ENCODE data around the gene IFT81.
"Not testable (repeated sequence)": the region's sequence is repeated elsewhere in the genome, so short reads cannot be mapped to it uniquely, and the experiment has no call there.

IFT81 gene

DNA sequence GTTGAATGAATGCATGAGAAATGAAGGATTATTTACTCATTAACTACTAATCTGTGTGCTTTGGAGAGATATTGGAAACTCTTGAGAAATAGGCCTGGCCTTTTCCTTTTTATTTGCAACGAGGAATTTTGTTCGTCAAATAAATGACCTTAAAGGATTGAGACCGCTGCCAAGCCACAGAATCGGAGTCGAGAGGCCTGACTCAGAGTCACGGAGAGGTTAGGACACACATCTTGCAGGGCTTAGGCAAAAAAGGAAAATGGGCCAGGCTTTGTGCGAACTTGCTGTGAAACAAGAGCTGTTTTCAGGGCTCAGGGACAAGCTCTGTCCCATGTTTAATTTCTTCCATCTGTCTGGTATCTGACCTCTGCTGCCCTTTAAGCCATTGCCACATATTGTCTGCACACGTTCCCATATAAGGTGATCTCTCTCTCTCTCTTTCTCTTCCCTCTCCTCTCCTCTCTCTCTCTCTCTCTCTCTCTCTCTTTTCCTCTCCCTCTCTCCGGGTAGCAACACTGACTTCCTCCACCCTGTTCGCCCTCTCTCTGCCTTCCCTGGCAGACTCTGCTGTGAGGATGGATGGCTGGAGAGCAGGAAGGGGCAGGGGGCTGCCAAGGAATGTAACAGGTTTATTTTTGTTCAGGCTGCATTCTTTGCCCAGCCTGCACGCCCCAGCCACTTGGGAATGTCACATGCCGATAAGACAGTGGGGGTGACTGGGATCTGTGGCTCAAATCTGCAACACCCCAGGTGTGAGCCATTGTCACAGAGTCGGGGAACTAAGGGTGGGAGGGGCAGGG, 14.9 kb upstream of the IFT81 start:
- DNase-seq = no peak

DNA sequence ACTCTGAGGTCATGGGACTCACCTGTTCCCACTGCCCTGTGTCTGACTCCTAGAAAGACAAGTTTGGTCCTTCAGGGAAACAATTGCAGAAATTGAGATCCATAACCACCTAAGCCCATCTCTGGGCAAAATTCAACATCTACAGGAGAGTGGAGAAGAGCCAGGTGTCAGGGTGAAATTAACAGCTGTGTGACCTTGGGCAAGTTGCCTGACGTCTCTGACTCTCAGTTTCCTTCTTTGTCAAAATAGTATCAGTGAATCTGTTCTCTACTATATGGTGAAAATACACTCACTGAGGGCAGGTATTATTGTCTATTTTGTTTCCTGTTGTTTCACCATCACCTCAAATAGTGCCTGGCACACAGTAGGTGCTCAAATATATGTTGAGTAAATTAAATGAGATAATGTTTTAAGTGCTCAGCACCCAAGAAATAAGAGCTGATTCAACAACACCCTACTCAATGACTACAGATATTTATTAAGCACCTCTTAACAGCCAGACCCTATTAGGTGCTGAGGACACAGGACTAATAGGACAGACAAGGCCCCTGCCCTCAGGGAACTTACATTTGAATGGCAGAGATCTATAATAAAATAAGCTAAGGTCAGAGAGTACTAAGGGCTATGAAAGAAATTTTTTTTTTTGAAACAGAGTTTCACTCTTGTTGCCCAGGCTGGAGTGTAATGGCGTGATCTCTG, 14.2 kb upstream of the IFT81 start:
- no peak for DNase-seq

DNA sequence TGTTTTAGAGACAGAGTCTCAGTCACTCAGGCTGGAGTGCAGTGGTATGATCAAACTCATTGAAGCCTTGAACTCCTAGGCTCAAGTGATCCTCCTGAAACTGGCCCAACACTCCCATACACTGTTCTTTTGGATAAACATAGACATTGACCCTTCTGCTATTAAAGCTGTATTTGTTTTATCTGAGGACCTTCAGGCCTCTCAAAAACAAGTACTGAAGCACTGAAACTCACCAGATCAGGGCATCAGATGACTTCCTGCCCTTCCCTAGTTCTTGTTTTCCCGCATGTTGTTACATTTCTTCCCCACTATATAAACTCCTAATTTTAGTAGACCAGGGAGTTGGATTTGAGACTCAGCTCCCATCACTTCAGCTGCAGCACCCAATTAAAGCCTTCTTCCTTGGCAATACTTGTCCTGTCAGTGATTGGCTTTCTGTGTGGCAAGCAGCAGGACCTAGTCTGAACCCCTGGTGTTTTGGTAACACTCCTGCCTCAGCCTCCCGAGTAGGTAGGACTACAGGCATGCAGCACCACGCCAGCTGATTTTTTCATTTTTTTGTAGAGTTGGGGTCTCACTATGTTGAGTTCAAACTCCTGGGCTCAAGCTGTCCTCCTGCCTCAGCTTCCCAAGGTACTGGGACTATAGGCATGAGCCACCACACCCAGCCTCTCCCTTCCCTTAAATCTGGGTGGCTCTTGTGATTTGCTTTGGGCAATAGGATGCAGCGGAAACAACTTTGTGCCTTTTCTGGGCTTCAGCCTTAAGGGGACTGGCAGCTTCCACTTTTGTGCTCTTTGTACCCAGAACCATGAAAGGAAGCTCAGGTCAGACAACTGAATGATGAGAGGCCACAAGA, 12.5 kb upstream of the IFT81 start:
- DNase-seq = no peak

DNA sequence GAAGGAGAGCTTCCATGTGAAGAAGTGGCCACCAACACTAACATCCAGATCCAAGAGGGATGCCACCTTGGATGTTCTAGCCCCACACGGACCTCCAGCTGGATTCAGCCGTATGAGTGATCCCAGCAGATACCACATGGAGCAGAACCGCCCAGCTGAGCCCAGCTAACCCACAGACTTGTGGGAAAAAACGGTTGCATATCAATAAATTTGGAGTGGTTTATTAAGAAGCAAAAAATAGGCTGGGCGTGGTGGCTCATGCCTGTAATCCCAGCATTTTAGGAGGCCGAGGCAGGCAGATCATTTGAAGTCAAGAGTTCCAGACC, 11.9 kb upstream of the IFT81 start:
- DNase-seq = no peak

DNA sequence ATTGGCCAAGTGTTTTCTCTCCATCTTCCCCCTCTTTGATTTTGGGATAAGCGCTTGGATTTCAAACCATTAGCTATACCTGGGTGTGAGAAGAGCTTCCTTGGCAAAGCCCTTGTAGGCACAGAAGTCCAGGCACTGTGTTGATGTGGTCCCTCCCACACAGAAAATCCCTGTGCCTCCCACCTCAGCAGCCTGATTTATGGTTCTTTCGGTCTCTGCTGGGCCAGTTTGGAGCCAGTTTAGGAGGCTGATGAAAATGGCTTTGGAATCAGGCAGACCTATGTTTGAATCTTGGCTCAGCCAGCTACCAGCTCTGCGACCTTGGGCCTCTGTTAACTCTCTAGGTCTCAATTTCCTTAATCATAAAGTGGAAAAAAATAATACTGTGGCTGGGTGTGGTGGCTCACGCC, 9.6 kb upstream of the IFT81 start:
- DNase-seq = no peak

DNA sequence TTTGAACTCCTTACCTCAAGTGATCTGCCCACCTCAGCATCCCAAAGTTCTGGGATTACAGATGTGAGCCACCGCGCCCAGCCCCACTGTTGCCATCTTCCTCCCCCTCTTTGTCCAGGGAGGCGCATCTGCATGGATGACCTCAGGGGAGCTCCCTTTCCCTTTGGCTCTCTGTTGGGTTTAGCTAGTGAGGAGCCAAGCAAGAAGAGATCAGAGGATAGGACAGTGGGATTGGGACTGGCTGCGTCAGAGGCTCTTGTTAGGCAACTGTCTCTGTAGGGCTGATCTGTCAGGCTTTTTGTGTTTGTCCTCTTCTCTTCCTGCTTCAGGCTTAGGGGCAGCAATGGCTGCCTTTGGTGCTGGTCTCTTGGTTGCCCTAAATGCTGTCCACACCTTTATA, 8.5 kb upstream of the IFT81 start:
- DNase-seq = no peak

DNA sequence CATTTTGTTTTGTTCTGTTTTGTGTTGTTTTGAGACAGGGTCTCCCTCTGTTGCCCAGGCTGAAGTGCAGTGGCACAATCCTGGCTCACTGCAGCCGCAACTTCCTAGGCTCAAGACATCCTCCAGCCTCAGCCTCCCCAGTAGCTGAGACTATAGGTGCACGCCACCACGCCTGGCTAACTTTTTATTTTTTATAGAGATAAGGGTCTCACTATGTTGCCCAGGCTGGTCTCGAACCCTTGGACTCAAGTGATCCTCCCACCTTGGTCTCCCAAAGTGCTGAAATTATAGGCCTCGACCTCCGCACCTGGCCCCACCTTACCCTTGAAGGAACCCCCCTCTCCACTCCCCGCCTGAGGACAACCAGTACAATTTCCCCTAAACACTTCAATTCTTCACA, 7.5 kb upstream of the IFT81 start:
- no peak for DNase-seq

DNA sequence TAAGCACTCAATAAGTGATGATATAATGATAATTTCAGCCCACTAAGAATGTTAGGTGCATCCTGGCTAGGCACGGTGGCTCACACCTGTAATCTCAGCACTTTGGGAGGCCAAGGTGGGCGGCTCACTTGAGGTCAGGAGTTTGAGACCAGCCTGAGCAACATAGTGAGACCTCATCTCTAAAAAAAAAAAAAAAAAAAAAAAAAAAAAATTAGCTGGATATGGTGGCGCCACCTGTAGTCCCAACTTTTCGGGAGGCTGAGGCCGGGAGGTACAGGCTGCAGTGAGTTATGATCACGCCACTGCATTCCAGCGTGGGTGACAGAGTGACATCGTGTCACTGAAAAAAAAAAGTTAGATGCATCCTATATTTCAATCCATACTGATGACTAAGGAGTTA, 6.9 kb upstream of the IFT81 start:
- DNase-seq = not testable (repeated sequence)

DNA sequence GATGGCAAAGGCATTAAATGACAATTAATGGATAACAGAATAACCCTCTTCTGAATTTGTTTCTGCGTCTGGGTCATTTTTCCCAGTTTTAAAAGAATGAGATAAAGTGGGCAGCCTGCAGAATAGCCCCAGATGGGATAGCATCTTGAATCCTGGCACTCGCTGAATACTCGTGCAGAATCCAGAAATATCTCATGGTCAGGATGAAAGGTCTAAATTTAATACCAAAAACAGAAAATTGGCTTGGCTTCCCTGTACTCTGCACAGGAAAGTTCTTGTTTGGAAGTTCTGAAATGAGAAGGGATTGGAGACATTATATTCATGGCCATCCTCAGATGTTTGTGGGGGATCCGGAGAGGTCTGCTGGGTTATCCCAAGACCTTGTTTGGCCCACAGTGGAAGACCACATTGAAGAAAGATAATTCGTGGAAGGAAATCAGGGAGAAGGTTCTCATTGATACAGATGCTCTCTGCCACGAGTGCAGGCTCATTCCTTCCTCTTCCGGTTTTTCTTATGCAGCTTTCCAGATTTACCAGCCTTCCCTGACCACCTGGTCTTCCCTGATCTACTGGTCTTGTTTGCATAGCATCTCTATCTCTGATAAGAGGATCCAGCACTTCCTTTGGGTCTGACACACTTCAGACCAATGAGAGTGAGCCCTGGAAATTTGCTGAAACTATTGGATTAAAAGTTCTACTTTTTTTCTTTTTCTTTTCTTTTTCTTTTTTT, 6.0 kb upstream of the IFT81 start:
- DNase-seq = no peak

DNA sequence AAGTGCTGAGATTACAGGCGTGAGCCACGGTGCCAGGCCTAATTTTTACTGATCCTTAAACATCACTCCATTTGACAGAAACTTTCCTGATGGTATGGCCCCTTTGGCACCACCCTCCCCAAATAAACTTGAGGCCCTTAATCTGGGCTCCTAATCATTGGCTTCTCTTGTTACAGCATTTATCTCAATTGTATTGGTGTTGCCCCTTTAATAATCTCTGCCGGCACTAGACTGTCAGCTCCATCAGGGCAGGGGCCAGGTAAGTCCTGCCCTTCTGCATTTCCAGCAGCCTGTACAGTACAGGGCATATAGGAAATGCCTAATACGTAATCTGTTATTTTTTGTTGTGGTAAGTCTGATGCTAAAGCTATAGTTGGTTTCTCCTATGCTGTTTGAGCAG, 1.2 kb upstream of the IFT81 start:
- DNase-seq = no peak

DNA sequence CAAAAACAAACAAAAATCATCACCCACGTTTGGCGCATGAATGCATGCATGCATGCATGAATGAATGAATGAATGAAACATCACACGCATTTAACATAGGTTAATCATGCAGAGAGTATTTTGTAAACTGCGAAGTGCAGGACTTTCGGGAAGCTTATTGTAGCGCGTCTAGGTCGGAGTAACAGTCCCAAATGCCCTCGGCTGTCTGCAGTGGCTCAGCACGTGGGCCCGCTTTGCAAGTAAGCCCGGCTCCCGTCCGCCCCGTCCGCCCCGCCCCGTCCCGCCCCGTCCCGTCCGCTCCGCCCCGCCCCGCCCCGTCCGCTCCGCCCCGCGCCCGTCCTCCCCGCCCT, 263 bp upstream of the IFT81 start:
- DNase-seq = no peak

DNA sequence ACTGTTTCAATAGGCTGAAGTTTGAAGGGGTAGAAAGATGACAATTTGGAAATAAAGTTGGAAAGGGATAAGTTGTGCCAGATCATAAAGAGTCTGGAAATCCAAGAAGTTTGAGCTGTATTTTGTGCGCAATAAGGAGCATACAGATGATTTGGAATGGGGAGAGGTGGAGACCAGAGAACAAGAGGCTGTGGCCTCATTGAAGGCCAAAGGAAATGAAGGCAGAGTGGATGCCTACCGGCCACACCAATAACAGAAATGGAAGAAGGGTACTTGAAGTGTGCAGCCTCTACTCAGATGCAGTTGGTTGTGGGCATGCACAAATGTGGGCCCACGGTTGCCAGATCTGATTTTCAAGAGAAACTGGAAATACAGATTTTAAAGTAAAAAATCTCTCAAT, 2.4 kb downstream of the IFT81 start:
- DNase-seq = no peak

DNA sequence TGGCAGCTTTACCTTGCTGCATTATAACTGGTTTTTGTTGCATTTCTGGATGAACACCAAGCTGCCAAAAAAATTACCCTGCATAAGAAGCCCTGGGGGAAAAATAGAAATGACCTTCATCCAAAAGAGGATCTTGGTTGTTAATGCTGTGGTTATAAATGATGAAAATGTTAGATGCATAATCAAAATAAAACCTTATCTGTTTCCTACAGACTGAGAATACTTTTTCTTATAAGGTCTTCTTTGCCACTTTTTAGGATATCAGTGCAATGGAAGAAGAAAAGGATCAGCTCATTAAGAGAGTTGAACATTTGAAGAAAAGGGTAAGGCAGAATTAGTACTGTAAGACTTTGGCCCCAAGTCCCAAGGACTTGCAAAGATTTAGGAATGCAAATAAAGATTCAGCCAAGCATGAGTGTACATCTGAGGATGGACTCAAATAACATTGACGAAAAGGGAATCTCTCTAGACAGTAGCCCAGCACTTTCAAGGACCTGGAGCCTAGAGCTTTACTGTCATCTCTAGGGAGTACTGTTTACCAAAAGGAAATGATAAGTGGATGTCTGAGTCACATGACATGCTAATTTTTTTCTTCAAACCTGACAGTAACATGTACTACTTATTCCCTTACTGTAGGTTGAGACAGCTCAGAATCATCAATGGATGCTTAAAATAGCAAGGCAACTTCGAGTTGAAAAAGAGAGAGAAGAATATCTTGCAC, 10.7 kb downstream of the IFT81 start:
- no peak for DNase-seq

DNA sequence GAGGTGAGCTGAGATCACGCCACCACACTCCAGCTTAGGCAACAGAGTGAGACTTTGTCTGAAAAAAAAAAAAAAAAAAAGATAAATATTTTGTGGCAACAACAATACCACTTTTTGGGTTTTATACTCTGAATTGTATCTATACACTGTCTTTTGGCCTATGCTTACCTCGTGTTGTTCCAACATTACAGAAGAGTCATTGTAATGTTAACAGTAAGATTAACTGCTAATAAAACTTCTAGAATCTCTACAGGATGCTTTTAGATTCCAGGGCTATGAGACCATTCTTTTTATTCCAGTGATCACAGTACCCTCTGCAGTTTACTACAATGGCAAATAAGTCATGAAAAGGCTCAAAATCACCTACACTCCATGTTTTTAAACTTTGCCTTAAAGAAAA, 11.6 kb downstream of the IFT81 start:
- no peak for DNase-seq

DNA sequence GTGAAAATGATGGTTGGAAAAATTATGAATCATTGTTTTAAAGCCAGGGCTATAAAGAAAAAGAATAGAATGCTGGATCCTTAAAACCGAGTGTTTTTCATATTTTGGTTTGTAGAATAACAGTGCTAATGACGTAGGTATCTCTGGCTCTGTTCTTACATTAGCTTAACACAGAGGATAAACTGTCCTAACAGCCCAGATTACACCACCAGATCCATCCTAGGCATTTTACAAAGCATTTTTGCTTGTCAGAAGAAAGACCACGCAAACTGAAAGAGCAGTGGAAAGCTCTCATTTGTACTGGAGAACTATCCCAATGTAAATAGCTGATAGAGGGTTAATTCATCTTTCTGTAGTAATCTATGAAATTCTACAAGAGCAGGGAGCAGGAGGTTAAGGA, 13.6 kb downstream of the IFT81 start:
- DNase-seq = no peak

DNA sequence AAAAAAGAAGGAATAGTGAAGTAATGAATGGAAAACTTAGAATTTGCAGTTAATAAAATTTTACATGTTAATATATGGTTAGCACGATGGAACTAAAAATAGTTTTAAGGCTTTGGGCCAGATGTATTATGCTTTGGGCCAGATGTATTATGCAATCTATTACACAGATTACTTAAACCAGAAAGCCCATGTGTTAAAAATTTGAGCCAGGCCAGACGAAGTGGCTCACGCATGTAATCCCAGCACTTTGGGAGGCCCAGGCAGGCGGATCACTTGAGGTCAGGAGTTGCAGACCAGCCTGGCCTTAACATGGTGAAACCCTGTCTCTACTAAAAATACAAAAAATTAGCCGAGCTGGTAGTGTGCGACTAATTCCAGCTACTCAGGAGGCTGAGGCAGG, 17.2 kb downstream of the IFT81 start:
- DNase-seq = no peak

DNA sequence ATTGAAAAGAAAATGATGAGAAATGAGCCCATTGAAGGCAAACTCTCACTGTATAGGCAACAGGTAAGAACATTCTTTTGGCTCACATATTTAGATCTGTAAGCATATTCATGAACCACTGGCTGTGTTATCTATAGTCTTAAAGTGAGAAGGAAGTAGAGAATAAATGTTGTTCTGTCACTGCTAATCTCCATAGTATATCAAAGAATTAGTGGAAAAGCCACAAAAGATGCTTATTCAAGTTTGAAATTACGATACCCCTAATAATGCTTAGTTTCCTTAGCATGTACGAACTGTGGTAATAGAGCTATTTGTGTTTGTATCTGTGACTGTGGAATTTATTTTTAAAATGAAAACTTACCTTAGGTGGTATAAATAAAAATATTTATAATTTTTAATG, 22.8 kb downstream of the IFT81 start:
- no peak for DNase-seq

DNA sequence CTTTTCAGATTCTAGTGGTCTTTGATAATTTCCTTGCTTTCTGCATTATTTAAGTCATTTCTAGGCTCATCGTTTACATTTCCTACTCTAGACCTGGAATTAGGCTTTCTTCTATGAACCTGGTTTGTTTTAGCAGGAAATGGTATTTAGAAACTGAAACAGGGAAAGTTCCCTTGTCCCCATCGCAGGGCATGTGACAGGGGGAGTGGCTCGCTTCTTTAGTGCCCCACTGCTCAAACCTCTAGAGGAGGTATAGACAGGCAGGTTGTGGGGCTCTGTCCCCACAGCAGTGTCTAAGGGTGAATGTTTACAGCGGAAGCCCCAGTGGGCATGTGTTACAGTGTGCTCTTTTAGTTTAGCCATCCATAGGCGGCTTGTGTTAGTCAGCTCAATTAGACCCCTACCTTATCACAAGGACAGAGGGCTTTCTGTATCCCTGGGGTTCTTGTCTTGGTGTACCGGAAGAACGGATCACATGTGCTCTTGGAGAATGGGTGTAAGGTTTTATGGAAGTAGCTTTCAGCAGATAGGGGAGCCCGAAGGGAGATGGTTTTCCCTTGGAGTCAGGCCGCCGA, 25.0 kb downstream of the IFT81 start:
- no peak for DNase-seq

DNA sequence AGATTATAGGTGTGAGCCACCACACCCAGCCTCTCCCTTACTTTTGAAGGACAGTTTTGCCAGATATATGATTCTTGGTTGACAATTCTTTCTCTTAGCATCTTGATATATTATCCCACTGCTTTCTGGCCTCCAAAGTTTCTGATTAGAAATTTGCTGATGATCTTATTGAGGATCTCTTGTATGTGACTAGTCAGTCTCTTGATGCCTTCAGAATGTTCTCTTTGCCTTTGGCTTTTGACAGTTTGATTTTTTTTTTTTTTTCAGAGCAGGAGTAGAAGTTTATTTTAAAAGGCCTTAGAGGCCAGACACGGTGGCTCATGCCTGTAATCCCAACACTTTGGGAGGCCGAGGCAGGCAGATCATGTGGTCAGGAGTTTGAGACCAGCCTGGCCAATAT, 32.6 kb downstream of the IFT81 start:
- no peak for DNase-seq

DNA sequence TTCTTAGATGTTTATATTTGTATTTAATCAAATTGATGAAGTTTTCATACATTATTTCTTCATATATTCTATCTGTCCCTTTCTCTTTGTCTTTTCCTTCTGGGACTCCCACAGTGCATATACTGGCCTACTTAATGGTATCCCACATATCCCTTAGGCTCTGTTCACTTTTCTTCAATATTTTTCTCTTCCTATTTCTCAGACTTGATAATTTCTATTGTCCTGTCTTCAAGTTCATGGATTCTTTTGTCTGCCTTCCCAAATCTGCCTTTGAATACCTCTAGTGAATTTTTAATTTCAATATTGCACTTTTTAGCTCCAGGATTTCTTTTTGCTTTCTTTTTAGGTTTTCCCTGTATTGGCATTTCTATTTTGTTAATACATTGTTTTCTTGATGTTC, 33.4 kb downstream of the IFT81 start:
- no peak for DNase-seq

DNA sequence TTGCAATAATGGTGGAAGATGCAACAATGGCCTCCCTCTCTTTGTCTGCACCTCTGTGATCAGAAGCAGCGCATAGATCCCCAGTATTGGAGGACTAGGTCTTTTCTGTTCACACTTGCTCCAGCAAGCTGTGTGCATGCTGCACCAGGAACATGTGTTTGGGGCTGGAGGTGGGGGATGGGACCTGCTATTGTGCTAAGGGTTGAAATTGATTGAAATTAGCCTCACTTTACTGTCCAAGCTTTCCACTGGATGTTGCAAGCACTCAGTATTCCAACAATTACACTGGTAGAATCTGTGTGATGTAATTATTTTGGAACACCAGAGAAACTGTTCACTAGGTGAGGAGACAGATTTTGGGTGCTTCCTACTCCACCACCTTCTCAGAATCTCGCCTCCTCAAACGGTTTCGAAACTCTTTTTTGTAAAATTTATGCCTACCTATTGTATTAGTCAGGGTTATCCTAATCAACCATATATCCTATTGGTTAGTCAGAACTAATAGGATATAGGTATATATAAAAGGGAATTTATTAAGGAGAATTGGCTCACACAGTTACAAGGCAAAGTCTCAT, 35.6 kb downstream of the IFT81 start:
- no peak for DNase-seq
